Esophagus squamous epithelium (tissue), 4 donors: ENCODE measurements around the gene NRXN2.

Source experiments
- POLR2A ChIP-seq, 4 donors: fragments of 450-650 bp; IDR thresholded peaks; one replicate each; pipeline ENCODE4 v1.6.1; 2017; ENCODE audit warnings: antibody characterized with exemption in 4 of 4, mild to moderate bottlenecking in 4 of 4, moderate library complexity in 3 of 4
- TF ChIP-seq, protein P1 (sequence below), 6 experiments: fragments of 450-650 bp in 4 of 6; fragments of 200-600 bp in 2 of 6; sonication (generic) in 2 of 6; IDR thresholded peaks; one replicate each; pipeline ENCODE4 v1.5.1; 2016 to 2019; ENCODE audit warnings: antibody characterized with exemption in 6 of 6, mild to moderate bottlenecking in 4 of 6, moderate library complexity in 4 of 6

DNA sequence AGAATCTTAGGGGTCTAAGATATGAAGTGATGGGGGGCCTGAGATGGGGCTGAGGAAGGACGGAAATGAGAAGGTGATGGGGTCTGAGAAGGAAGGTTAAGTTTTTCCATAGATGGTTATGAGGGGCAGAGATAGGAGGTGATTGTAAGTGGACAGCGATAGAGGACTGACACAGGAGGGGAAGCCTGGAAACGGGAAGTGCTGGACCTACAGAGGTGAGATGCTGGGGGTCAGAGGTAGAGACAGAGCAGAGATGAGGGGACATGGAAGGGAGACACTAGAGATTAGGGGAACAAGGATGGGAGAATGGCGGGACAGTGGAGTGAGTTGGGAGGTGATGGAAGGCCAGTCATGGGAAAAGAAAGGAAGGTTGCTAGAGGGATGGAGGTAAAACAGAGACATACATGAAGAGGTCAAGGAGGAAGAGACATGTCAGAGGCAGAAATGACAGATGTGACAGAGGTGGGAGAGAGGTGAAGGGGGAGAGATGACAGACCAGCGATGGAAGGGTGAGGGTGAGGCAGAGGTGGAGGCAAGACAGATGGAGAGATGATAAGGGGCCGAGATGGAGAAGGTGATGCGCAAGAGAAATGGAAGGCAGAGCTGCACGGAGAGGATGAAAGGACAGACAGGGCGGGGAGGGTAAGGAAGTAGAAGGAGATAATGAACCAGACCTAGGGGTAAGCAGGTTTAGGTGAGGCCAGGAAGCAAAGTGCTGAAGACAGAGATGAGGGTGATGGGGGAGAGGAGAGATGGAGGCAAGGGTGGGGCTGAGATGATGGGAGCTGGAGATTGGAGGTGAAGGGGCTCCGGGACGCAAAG is 81.2 kb downstream of the NRXN2 start:
- no peak for TF ChIP-seq POLR2A (IDR thresholded peaks at IDR 0.05)
- TF ChIP-seq, protein P1, sequence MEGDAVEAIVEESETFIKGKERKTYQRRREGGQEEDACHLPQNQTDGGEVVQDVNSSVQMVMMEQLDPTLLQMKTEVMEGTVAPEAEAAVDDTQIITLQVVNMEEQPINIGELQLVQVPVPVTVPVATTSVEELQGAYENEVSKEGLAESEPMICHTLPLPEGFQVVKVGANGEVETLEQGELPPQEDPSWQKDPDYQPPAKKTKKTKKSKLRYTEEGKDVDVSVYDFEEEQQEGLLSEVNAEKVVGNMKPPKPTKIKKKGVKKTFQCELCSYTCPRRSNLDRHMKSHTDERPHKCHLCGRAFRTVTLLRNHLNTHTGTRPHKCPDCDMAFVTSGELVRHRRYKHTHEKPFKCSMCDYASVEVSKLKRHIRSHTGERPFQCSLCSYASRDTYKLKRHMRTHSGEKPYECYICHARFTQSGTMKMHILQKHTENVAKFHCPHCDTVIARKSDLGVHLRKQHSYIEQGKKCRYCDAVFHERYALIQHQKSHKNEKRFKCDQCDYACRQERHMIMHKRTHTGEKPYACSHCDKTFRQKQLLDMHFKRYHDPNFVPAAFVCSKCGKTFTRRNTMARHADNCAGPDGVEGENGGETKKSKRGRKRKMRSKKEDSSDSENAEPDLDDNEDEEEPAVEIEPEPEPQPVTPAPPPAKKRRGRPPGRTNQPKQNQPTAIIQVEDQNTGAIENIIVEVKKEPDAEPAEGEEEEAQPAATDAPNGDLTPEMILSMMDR (IDR thresholded peaks at IDR 0.05): no peak
